HCEC 1CT (cell line): Measurements from ENCODE around the gene MAP2K4.
A peak's percentile ranks its signal among the peaks of the same experiment; 100 is the strongest.

Experiments
- DNase-seq: peaks from one replicate; pipeline ENCODE4 v3.0.0-alpha.2; 2017

Gene MAP2K4

DNA sequence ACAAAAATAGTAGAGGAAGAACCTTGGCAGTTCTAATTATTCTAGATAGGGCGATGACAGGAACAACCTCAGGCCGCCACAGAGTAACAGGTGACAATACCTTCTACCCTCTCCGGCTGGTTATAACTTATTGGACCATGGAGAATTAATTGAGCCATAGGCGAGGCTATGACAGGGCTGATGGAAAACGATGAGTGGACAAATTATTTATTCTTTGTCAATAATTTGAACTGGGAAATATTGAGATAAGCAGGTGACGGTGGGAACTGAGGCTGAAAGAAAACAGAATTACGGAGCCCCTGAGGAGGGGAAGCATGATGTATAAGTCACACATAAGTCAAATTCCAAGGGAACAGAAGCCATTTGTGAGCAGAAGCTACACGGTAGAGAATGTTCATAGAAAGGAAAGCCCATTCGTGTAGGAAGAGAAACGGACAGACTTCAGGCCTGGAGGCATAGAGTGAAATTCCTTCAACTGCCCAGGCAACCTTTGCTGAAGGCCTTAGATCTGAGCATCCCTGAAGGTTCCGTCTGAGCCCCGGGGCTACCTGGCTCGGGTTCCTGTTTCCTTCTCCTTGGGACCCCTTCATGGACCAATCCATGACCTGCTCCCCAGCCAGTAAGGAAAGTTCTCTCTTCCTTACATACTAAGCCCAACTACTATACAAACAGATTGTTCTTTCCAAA, 158.1 kb downstream of the MAP2K4 start:
- DNase-seq: no peak

DNA sequence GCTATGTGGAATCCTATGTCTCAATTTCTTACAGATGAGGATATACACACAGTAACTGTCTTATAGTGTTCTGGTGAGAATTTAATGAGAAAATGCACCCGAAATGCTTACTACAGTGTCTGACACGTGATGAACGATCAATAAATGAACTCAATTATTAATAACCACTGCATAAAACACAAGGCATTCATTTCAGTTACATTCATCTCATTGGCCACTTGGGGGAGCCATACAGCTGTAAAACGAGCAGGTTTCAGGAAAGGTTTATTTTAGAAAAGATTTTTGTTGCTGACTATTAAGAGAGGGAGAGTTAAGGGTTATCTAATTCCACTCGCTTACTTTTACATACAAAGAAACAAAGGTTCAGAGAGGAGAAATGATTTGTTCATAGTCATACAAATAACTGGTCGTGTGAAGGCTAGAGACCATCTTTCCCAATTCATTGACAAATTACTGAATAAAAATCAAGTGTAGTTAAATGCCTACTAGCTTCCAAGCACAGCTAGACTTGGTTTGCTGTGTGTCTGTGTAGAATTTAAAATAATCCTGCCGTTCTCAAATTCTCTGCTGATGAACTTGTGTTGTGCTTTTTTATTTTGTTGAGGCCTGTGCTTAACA, 160.1 kb downstream of the MAP2K4 start:
- peak; percentile 37 for DNase-seq

DNA sequence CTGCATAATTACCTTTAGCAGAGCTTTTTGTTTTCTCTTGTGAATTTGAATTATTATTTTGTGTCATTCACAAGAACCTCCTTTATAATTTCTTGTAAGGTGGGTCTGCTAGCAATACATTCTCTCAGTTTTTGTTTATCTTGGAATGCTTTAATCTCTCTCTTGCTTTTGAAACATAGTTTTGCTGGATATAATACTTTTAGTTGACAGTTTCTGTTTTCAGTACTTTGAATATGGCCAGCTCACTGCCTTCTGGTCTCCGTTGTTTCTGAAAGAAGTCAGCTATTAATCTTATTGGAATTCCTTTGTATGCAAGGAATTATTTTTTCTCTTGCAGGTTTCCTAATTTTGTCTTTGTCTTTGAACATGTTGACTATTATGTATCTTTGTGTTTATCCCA, 167.0 kb downstream of the MAP2K4 start:
- no peak for DNase-seq

DNA sequence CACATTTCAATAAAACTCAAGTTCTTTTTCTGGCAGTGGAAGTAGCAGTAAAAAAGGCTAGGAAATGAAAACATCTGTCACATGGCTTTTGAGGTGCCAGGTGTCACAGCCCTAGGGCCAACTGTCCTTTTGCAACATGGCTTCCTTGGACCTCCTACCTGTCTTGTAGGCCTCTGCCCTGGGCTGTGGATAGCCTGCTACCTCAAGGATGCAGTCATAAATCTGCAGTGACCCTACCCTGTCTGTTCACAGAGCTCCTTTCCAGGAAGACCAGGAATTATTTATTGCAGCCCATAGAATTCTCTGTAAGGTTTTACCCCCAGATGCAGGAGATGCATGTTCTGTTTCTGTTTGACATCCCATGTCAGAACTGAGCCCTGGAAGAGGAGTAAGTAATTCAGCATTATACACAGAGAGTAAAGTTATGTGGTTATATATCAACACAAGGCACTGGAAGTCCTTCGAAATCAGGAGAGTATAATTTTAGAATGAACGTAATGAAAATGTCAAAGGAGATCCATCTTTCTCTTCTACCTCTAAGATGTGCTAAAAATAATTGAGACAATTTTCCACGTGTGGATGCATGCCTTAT, 172.6 kb downstream of the MAP2K4 start:
- no peak for DNase-seq
